Neural cell (in vitro differentiated cells): ENCODE measurements around the gene NTSR2. TPM values are rescaled to one million over a fixed set of nuclear protein-coding genes. Genes with fewer than 3 reads are reported as not detected.

Experiments used
- H2AFZ ChIP-seq: fragments of 200-600, 300-800 bp; sonication (generic), shearing (Covaris generic); 2 replicates; pipeline ENCODE4 v1.6.0; 2014; ENCODE audit warnings: low read depth, mild to moderate bottlenecking, antibody characterized with exemption, low read length, moderate library complexity
- H3F3A ChIP-seq: fragments of 200-600 bp; shearing (Covaris generic); 2 replicates; pipeline ENCODE4 v1.6.1; 2016; ENCODE audit warnings: mild to moderate bottlenecking, moderate library complexity, mixed read lengths, antibody characterized with exemption, low read length; ENCODE audit not compliant: insufficient read depth, poor library complexity, severe bottlenecking
- H3K27ac ChIP-seq: fragments of 200-600, 300-800 bp; sonication (generic), shearing (Covaris generic); 2 replicates; pipeline ENCODE4 v1.5.1; 2014; ENCODE audit warnings: mild to moderate bottlenecking, low read length, moderate library complexity
- H3K27me3 ChIP-seq: fragments of 300-800, 200-600 bp; sonication (generic), shearing (Covaris generic); 2 replicates; pipeline ENCODE4 v1.6.0; 2014; ENCODE audit warnings: mild to moderate bottlenecking, low read depth, low read length, moderate library complexity; ENCODE audit not compliant: insufficient read depth
- H3K36me3 ChIP-seq: fragments of 300-800, 200-600 bp; sonication (generic), shearing (Covaris generic); 2 replicates; pipeline ENCODE4 v1.5.1; 2014; ENCODE audit warnings: mild to moderate bottlenecking, antibody characterized with exemption, low read length, moderate library complexity; ENCODE audit not compliant: insufficient read depth
- H3K4me2 ChIP-seq: fragments of 300-800, 200-600 bp; sonication (generic), shearing (Covaris generic); 2 replicates; pipeline ENCODE4 v1.6.0; 2014; ENCODE audit warnings: mild to moderate bottlenecking, low read length
- H3K4me3 ChIP-seq: fragments of 300-800, 200-600 bp; sonication (generic), shearing (Covaris generic); 2 replicates; pipeline ENCODE4 v1.5.1; 2014; ENCODE audit warnings: mild to moderate bottlenecking, low read length, moderate library complexity
- H3K79me2 ChIP-seq: fragments of 200-600 bp; shearing (Covaris generic); replicated peaks from 2 replicates; pipeline ENCODE4 v1.6.0; 2014; ENCODE audit warnings: mild to moderate bottlenecking, low read length, moderate library complexity; ENCODE audit not compliant: insufficient read depth
- H3K9ac ChIP-seq: fragments of 300-800, 200-600 bp; sonication (generic), shearing (Covaris generic); 2 replicates; pipeline ENCODE4 v1.6.1; 2016; ENCODE audit warnings: mild to moderate bottlenecking, low read length, mixed read lengths
- H3K9me2 ChIP-seq: fragments of 200-600 bp; shearing (Covaris generic); 2 replicates; pipeline ENCODE4 v1.6.1; 2016; ENCODE audit warnings: mild to moderate bottlenecking, low read length, mixed read lengths; ENCODE audit not compliant: insufficient read depth
- H3K9me3 ChIP-seq: fragments of 200-600, 300-800 bp; sonication (generic), shearing (Covaris generic); 2 replicates; pipeline ENCODE4 v1.6.1; 2016; ENCODE audit warnings: mild to moderate bottlenecking, mixed run types, low read length, moderate library complexity, mixed read lengths
- H4K20me1 ChIP-seq: fragments of 200-600 bp; shearing (Covaris generic); 2 replicates; pipeline ENCODE4 v1.6.1; 2016; ENCODE audit warnings: mild to moderate bottlenecking, mixed run types; ENCODE audit not compliant: insufficient read depth
- EP300 ChIP-seq: fragments of 450-650 bp; conservative IDR thresholded peaks from 2 replicates; pipeline ENCODE4 v1.6.1; 2014; ENCODE audit warnings: antibody characterized with exemption, mild to moderate bottlenecking, moderate library complexity; ENCODE audit not compliant: poor library complexity, severe bottlenecking
- EZH2 ChIP-seq: fragments of 200-600, 300-800 bp; shearing (Covaris generic), sonication (generic); IDR thresholded peaks from 2 replicates; pipeline ENCODE4 v1.6.1; 2014; ENCODE audit warnings: antibody characterized with exemption, low read length, borderline replicate concordance, mild to moderate bottlenecking; ENCODE audit not compliant: insufficient read depth, poor library complexity, severe bottlenecking
- MXI1 ChIP-seq: fragments of 450-650 bp; conservative IDR thresholded peaks from 2 replicates; pipeline ENCODE4 v1.6.1; 2014; ENCODE audit warnings: antibody characterized with exemption, mild to moderate bottlenecking; ENCODE audit not compliant: poor library complexity, severe bottlenecking
- POLR2AphosphoS5 ChIP-seq: IDR thresholded peaks from 2 replicates; pipeline ENCODE4 v1.6.1; 2012
- RAD21 ChIP-seq: fragments of 450-650 bp; conservative IDR thresholded peaks from 2 replicates; pipeline ENCODE4 v1.6.1; 2014; ENCODE audit warnings: antibody characterized with exemption, mild to moderate bottlenecking, moderate library complexity
- SMC3 ChIP-seq: fragments of 450-650 bp; conservative IDR thresholded peaks from 2 replicates; pipeline ENCODE4 v1.6.1; 2014; ENCODE audit warnings: antibody characterized with exemption, mild to moderate bottlenecking, moderate library complexity; ENCODE audit not compliant: poor library complexity
- TAF1 ChIP-seq: IDR thresholded peaks from 2 replicates; pipeline ENCODE4 v1.6.1; 2012; ENCODE audit warnings: low read depth
- polyA plus RNA-seq: library from polyadenylated mRNA; depleted of rRNA; stranded (reverse); fragments of >200 nt; gene quantifications from 2 replicates; pipeline ENCODE4 v1.2.3, GENCODE V29; 2014
- TF ChIP-seq, protein P1 (sequence below): IDR thresholded peaks from 2 replicates; pipeline ENCODE4 v1.6.1; 2012; ENCODE audit warnings: borderline replicate concordance
- TF ChIP-seq, protein P2 (sequence below): fragments of 450-650 bp; IDR thresholded peaks from 2 replicates; pipeline ENCODE4 v1.5.1; 2014; ENCODE audit warnings: antibody characterized with exemption, mild to moderate bottlenecking, moderate library complexity; ENCODE audit not compliant: poor library complexity, severe bottlenecking

Gene NTSR2
- polyA plus RNA-seq, 1 donor from 2014 or later, result not detected

DNA sequence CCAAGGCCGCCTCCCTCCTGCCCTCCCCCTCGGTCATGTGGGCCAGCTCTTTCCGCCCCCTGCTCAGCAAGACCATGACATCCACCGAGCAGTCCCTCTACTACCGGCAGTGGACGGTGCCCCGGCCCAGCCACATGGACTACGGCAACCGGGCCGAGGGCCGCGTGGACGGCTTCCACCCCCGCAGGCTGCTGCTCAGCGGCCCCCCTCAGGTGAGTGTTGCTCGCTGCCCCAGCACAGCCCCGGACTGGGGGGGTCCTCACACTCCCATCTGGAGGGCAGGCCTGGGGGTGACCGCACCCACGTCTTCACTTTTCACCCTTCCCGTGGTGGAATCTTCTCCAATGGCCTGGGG is 51.3 kb downstream of the NTSR2 start:
- Histone ChIP-seq H3K4me2 (no peak overlapping the region), H3K9ac (no peak overlapping the region), H3K36me3 (no peaks in the 10 kb centered on the region), H3K27ac (no peak overlapping the region), H2AFZ (no peak overlapping the region), H3K27me3 (no peaks in the 10 kb centered on the region), H3K79me2 (no peaks in the 10 kb centered on the region), H3K9me3 (no peaks in the 10 kb centered on the region), H3K9me2 (no peaks in the 10 kb centered on the region), H3K4me3 (no peak overlapping the region), H3F3A (no peaks in the 10 kb centered on the region), H4K20me1 (no peaks in the 10 kb centered on the region)
- TF ChIP-seq, protein P1, sequence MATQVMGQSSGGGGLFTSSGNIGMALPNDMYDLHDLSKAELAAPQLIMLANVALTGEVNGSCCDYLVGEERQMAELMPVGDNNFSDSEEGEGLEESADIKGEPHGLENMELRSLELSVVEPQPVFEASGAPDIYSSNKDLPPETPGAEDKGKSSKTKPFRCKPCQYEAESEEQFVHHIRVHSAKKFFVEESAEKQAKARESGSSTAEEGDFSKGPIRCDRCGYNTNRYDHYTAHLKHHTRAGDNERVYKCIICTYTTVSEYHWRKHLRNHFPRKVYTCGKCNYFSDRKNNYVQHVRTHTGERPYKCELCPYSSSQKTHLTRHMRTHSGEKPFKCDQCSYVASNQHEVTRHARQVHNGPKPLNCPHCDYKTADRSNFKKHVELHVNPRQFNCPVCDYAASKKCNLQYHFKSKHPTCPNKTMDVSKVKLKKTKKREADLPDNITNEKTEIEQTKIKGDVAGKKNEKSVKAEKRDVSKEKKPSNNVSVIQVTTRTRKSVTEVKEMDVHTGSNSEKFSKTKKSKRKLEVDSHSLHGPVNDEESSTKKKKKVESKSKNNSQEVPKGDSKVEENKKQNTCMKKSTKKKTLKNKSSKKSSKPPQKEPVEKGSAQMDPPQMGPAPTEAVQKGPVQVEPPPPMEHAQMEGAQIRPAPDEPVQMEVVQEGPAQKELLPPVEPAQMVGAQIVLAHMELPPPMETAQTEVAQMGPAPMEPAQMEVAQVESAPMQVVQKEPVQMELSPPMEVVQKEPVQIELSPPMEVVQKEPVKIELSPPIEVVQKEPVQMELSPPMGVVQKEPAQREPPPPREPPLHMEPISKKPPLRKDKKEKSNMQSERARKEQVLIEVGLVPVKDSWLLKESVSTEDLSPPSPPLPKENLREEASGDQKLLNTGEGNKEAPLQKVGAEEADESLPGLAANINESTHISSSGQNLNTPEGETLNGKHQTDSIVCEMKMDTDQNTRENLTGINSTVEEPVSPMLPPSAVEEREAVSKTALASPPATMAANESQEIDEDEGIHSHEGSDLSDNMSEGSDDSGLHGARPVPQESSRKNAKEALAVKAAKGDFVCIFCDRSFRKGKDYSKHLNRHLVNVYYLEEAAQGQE, result no peak
- TF ChIP-seq, protein P2, sequence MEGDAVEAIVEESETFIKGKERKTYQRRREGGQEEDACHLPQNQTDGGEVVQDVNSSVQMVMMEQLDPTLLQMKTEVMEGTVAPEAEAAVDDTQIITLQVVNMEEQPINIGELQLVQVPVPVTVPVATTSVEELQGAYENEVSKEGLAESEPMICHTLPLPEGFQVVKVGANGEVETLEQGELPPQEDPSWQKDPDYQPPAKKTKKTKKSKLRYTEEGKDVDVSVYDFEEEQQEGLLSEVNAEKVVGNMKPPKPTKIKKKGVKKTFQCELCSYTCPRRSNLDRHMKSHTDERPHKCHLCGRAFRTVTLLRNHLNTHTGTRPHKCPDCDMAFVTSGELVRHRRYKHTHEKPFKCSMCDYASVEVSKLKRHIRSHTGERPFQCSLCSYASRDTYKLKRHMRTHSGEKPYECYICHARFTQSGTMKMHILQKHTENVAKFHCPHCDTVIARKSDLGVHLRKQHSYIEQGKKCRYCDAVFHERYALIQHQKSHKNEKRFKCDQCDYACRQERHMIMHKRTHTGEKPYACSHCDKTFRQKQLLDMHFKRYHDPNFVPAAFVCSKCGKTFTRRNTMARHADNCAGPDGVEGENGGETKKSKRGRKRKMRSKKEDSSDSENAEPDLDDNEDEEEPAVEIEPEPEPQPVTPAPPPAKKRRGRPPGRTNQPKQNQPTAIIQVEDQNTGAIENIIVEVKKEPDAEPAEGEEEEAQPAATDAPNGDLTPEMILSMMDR, result no peak
- TF ChIP-seq RAD21 (no peak), SMC3 (no peak), EP300 (no peak), TAF1 (no peak)

DNA sequence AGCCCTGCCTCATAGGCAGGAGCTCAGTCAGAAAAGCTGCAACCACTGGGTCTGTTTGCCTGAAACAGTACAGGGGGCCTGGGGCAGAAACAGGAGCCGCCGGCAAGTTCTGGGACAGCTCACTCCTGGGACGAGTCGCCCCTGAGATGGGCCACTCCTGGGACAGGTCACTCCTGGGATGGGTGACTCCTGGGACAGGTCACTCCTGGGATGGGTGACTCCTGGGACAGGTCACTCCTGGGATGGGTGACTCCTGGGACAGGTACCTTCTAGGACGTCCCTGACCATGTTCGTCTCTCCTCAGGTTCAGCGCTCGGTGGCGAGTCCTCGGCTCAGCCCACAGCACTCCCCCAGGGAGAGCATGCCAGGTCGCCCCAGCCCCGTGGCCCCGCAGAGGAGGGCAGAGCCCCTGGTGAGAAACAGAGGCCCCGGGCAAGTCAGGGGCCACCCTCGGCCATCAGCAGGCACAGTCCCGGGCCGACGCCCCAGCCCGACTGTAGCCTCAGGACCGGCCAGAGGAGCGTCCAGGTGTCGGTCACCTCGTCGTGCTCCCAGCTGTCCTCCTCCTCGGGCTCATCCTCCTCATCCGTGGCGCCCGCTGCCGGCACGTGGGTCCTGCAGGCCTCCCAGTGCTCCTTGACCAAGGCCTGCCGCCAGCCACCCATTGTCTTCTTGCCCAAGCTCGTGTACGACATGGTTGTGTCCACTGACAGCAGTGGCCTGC is 51.8 kb downstream of the NTSR2 start:
- Histone ChIP-seq H3K4me2 (no peak overlapping the region), H3K9ac (no peak overlapping the region), H3K79me2 (no peaks in the 10 kb centered on the region), H3K27me3 (no peaks in the 10 kb centered on the region), H3K9me2 (no peaks in the 10 kb centered on the region), H3K4me3 (no peak overlapping the region), H4K20me1 (no peaks in the 10 kb centered on the region), H3K27ac (no peak overlapping the region), H2AFZ (no peak overlapping the region), H3K36me3 (no peaks in the 10 kb centered on the region), H3K9me3 (no peaks in the 10 kb centered on the region), H3F3A (no peaks in the 10 kb centered on the region)
- TF ChIP-seq TAF1 (no peak), RAD21 (no peak), POLR2AphosphoS5 (no peak), EP300 (no peak), MXI1 (no peak), EZH2 (no peak), SMC3 (no peak)
- TF ChIP-seq, protein P2, result no peak
- TF ChIP-seq, protein P1, result no peak
